Endothelial cell of umbilical vein (primary cell): ENCODE measurements around the gene CCNI.
"Not testable (repeated sequence)": the region's sequence is repeated elsewhere in the genome, so short reads cannot be mapped to it uniquely, and the experiment has no call there.

Source experiments
- EZH2 ChIP-seq: IDR thresholded peaks from 2 replicates; pipeline ENCODE4 v1.6.1; 2012; ENCODE audit warnings: borderline replicate concordance, low read depth, mild to moderate bottlenecking, moderate library complexity, low read length, inconsistent platforms; ENCODE audit not compliant: severe bottlenecking
- FOS ChIP-seq: IDR thresholded peaks from 2 replicates; pipeline ENCODE4 v1.6.1; 2011; ENCODE audit warnings: mild to moderate bottlenecking, low read length, moderate library complexity, borderline replicate concordance; ENCODE audit not compliant: insufficient read depth
- GATA2 ChIP-seq: IDR thresholded peaks from 2 replicates; pipeline ENCODE4 v1.7.0; 2011; ENCODE audit warnings: low read depth, mild to moderate bottlenecking, moderate library complexity, mixed read lengths, low read length; ENCODE audit not compliant: insufficient read length, insufficient read depth
- JUN ChIP-seq: IDR thresholded peaks from 2 replicates; pipeline ENCODE4 v1.6.1; 2011; ENCODE audit warnings: borderline replicate concordance, low read depth; ENCODE audit not compliant: insufficient read length, insufficient read depth
- MYC ChIP-seq: IDR thresholded peaks from one replicate; pipeline ENCODE4 v1.6.1; 2011; ENCODE audit warnings: mild to moderate bottlenecking, low read depth, low read length
- POLR2A ChIP-seq: IDR thresholded peaks from 2 replicates; pipeline ENCODE4 v1.6.1; 2012; ENCODE audit warnings: low read depth, mild to moderate bottlenecking, control low read depth, low read length
- POLR2AphosphoS5 ChIP-seq: IDR thresholded peaks from 2 replicates; pipeline ENCODE4 v1.6.1; 2012; ENCODE audit warnings: low read depth, mild to moderate bottlenecking, control low read depth, low read length, moderate library complexity; ENCODE audit not compliant: insufficient read depth
- TF ChIP-seq, protein P1 (sequence below), 2 donors: IDR thresholded peaks; 1 replicate in 1 of 2; 2 replicates in 1 of 2; pipeline ENCODE4 v1.5.1; 2011; ENCODE audit warnings: low read length in 2 of 2, mild to moderate bottlenecking in 2 of 2, moderate library complexity in 2 of 2, control low read depth in 1 of 2, inconsistent platforms in 1 of 2, low read depth in 1 of 2; ENCODE audit not compliant: insufficient read depth in 1 of 2; ENCODE audit errors: extremely low read depth in 1 of 2

- TF ChIP-seq, protein P1, sequence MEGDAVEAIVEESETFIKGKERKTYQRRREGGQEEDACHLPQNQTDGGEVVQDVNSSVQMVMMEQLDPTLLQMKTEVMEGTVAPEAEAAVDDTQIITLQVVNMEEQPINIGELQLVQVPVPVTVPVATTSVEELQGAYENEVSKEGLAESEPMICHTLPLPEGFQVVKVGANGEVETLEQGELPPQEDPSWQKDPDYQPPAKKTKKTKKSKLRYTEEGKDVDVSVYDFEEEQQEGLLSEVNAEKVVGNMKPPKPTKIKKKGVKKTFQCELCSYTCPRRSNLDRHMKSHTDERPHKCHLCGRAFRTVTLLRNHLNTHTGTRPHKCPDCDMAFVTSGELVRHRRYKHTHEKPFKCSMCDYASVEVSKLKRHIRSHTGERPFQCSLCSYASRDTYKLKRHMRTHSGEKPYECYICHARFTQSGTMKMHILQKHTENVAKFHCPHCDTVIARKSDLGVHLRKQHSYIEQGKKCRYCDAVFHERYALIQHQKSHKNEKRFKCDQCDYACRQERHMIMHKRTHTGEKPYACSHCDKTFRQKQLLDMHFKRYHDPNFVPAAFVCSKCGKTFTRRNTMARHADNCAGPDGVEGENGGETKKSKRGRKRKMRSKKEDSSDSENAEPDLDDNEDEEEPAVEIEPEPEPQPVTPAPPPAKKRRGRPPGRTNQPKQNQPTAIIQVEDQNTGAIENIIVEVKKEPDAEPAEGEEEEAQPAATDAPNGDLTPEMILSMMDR (IDR thresholded peaks at IDR 0.05; ENCODE audit: extremely low read depth in 1 of 2, insufficient read depth in 1 of 2, low read depth in 1 of 2, low read length in 2 of 2): not testable (repeated sequence)
- not testable (repeated sequence) for TF ChIP-seq POLR2A, POLR2AphosphoS5, EZH2, JUN, GATA2, MYC, FOS
Observed at GRCh38 chr4:77080806-77081205, 5.0 kb upstream of the CCNI start.
